A172 (cell line): ENCODE results near the gene AXIN2. TPM values are rescaled to one million over a fixed set of nuclear protein-coding genes. Genes with fewer than 3 reads are reported as not detected.
"Not testable (repeated sequence)": the region's sequence is repeated elsewhere in the genome, so short reads cannot be mapped to it uniquely, and the experiment has no call there.

Experiments
- DNase-seq: peaks from one replicate; pipeline ENCODE4 v3.0.0-alpha.2; 2015; ENCODE audit warnings: low spot score
- total RNA-seq: library from RNA; depleted of rRNA; stranded (reverse); fragments of >200 nt; shearing (Covaris generic); gene quantifications from 2 replicates; pipeline ENCODE4 v1.2.3, GENCODE V29; 2014

The AXIN2 gene
- total RNA-seq, 1 experiment from 2014 or later = 1.2 TPM

- no peak for DNase-seq
Observed at GRCh38 chr17:65523853-65524664, 37.4 kb downstream of the AXIN2 start.

- no peak for DNase-seq
Observed at GRCh38 chr17:65523411-65523810, 38.0 kb downstream of the AXIN2 start.

- DNase-seq = no peak
Observed at GRCh38 chr17:65522751-65523404, 38.6 kb downstream of the AXIN2 start.

- no peak for DNase-seq
Observed at GRCh38 chr17:65519462-65519861, 42.0 kb downstream of the AXIN2 start.

GRCh38 chr17:65518256-65518655 lies 43.2 kb downstream of the AXIN2 start:
- DNase-seq = peak; percentile 57

GRCh38 chr17:65515959-65516948 lies 45.2 kb downstream of the AXIN2 start:
- no peak for DNase-seq

GRCh38 chr17:65515512-65515911 lies 45.9 kb downstream of the AXIN2 start:
- no peak for DNase-seq

- DNase-seq = no peak
Observed at GRCh38 chr17:65514541-65514940, 46.9 kb downstream of the AXIN2 start.

GRCh38 chr17:65514082-65514481 lies 47.4 kb downstream of the AXIN2 start:
- peak; percentile 19 for DNase-seq

GRCh38 chr17:65511316-65511715 lies 50.1 kb downstream of the AXIN2 start:
- DNase-seq = no peak

- DNase-seq = no peak
Observed at GRCh38 chr17:65509032-65509431, 52.4 kb downstream of the AXIN2 start.

GRCh38 chr17:65504673-65505072 lies 56.8 kb downstream of the AXIN2 start:
- not testable (repeated sequence) for DNase-seq

GRCh38 chr17:65504141-65504540 lies 57.3 kb downstream of the AXIN2 start:
- no peak for DNase-seq

- no peak for DNase-seq
Observed at GRCh38 chr17:65503557-65503956, 57.9 kb downstream of the AXIN2 start.

- no peak for DNase-seq
Observed at GRCh38 chr17:65498816-65499215, 62.6 kb downstream of the AXIN2 start.

- no peak for DNase-seq
Observed at GRCh38 chr17:65496801-65497200, 64.6 kb downstream of the AXIN2 start.

GRCh38 chr17:65495122-65496055 lies 66.1 kb downstream of the AXIN2 start:
- peak; percentile 52 for DNase-seq

GRCh38 chr17:65489413-65490155 lies 71.9 kb downstream of the AXIN2 start:
- DNase-seq = no peak

- no peak for DNase-seq
Observed at GRCh38 chr17:65488665-65489064, 72.8 kb downstream of the AXIN2 start.

GRCh38 chr17:65487990-65488389 lies 73.5 kb downstream of the AXIN2 start:
- no peak for DNase-seq
